ENCODE data around the gene FTSJ3.
"Not testable (repeated sequence)": the region's sequence is repeated elsewhere in the genome, so short reads cannot be mapped to it uniquely, and the experiment has no call there.

FTSJ3 gene

GRCh38 chr17:63827801-63828221 lies 348 bp upstream of the FTSJ3 start:
- FAIRE-seq = no peak

GRCh38 chr17:63826468-63827001 lies 928 bp downstream of the FTSJ3 start:
- FAIRE-seq = no peak

- FAIRE-seq = no peak
Observed at GRCh38 chr17:63824362-63824761, 3.1 kb downstream of the FTSJ3 start.

DNA sequence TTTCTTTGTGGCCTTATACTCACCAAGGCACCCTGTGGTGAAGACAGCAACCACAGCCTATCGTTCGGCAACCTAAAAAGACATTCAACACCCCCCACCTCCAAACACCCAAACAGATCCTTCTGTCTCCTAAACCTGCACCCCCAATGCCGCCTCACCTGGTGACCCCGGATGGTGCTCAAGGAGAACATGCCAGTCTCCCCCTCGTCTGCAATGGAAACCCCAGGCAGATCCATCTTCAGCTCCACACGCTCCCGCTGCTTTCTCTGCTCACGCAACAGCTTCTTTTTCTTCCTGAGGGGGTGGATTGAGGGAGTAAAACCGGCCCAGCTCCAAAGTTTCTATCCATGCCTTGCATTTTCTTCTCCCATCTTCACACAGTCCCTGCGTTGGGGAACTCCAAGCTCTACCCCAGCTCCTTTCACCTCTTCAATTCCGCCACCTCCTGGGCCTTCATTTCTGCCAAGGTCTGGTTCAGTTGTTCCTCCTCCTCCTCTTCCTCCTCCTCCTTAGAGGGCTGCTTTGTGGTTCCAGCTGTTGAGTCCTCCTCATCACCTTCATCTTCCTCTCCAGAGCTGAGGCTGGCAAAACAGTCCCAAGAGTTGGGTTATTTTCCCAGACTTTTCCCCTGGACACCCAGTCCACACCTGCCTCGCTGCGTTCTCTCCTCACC lies 3.7 kb downstream of the FTSJ3 start:
- no peak for FAIRE-seq

GRCh38 chr17:63822537-63822936 lies 4.9 kb downstream of the FTSJ3 start:
- FAIRE-seq = no peak

DNA sequence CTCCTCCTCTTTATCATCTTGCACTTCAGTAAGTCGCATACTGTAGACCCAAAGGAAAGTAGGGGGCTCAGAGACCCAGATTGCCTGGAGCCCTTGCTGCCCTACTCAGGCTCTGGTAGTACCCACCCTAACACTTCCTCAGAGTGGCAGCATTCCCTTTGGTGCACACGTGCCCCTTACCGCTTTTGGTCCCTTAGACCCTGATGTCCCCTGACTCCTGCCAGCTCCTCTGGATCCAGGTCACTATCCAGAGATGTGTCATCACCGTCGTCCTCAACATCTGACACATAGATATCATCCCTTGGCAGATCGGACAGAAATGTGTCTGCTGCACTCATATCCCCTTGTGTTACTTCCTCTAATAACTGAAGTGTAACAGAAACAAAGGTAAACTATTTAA lies 5.7 kb downstream of the FTSJ3 start:
- FAIRE-seq = no peak

DNA sequence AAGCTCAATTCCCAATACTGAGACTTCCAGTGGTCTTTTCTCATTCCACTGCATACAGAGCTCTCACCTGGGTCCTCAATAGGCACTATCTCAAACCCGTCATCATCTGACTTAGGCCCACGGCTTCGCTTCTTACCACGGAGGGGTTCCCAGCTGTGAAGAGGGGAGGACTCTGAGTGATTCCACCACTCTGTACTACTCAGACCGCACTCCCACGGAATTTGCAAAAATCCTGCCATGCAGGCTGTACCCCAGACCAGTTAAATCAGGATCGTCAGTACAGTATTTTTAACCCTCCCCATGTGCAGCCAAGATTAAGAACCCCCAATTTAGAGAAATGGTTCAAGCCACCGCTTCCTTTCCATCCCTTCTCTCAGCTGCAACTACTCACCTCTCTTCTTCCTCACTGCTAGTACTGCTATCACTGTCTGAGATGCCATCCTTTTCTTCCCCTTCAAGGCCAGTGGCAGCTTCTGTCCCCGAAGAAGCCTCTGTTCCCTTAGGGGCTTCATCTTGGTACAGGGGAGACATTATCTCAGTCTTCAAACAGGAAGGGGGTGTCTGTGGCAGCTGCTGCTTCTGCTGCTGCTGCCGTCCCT lies 6.4 kb downstream of the FTSJ3 start:
- FAIRE-seq = no peak

- FAIRE-seq = no peak
Observed at GRCh38 chr17:63819585-63820537, 7.6 kb downstream of the FTSJ3 start.

GRCh38 chr17:63819131-63819530 lies 8.3 kb downstream of the FTSJ3 start:
- FAIRE-seq = no peak

- FAIRE-seq = no peak
Observed at GRCh38 chr17:63817736-63818385, 9.6 kb downstream of the FTSJ3 start.

DNA sequence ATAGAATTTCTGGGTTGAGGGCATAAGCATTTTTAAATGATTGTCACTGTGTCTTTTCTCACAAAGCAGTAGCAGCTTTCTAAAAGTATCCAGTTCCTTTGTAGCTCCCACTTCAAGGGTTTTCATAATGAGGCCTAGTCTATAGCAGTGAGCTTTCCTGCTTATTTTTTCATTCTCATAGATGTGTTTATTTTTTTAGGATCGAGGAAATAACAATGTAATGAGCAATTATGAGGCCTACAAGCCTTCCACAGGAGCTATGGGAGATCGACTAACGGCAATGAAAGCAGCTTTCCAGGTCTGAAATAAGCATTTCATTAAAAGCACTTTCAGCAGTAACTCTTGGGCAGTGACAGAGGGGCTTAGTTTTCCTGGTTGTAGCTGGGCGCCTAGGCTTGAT lies 10.8 kb downstream of the FTSJ3 start:
- FAIRE-seq = no peak

DNA sequence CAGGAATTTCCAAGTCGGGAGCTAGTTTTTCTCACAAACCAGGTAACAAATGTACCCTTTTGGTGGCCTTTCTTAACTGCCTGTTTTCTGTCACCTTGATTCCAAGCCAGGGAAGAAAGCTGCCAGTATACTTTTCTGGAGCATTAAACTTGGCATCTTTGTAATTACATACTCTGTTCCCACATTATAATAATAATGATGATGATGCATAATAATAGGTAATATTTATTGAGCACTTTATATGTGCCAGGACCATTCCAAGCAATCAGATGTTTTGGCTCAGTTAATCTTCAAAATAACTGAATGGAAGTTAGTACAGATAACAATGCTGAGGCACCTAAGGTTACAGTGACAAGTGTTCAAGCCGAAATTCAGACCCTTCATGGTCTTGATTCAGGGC lies 11.3 kb downstream of the FTSJ3 start:
- FAIRE-seq = no peak

DNA sequence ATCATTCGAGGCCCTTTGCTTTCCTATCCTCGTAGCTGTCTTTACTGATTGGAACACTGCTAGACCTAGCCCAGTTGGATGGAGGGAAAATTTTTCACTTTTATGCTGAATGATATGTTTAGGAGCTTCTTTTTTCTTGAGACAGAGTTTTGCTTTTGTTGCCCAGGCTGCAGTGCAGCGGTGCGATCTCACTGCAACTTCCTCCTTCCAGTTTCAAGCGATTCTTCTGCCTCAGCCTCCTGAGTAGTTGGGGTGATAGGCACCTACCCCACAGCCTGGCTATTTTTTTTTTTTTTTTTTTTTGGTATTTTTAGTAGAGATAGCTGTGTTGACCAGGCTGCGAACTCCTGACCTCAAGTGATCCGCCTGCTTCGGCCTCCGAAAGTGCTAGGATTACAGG lies 17.5 kb downstream of the FTSJ3 start:
- no peak for FAIRE-seq

- no peak for FAIRE-seq
Observed at GRCh38 chr17:63805591-63805990, 21.9 kb downstream of the FTSJ3 start.

DNA sequence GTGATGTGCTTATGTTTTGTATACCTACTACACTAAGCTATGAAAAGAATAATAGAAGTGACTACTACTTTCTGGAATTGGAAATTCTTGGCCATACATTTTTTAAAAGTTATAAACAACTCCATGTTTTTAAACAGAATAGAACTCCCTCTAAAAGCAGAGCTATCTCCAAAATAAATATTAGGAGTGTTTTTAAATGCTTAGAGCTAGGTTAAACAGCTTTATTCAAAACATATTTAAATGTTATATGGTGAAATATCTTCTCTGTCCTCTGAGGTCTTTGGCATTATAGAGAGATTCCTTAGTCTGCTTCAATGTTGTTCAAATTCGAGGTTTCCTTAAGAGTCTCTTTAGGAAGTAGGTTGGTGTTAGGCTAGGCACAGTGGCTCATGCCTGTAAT lies 23.1 kb downstream of the FTSJ3 start:
- no peak for FAIRE-seq

- no peak for FAIRE-seq
Observed at GRCh38 chr17:63800783-63801182, 26.7 kb downstream of the FTSJ3 start.

DNA sequence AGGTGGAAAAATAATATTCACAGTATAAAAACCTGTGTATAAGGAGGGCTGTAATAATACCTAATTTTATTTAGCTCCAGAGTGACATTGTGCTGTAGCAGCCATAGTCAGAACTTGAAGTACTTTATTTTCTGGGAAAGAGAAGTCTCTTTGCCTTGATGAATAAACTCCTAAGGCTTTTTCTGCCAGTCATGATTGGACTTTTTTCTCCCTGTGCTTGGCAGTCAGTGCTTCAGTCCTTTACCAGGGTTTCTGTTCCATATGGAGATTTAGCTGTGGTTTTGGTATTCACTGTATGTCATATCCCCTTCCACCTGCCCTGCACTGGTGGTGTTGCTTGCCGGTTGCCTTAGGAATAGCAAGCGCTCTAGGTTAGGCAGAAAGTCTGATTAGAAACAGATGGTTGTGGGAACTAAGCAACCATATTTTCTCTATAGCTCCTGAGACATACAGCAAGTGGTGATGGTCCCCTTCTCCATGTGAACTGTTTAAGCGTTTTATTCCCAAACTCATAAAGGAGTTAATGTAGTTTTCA lies 28.8 kb downstream of the FTSJ3 start:
- no peak for FAIRE-seq

DNA sequence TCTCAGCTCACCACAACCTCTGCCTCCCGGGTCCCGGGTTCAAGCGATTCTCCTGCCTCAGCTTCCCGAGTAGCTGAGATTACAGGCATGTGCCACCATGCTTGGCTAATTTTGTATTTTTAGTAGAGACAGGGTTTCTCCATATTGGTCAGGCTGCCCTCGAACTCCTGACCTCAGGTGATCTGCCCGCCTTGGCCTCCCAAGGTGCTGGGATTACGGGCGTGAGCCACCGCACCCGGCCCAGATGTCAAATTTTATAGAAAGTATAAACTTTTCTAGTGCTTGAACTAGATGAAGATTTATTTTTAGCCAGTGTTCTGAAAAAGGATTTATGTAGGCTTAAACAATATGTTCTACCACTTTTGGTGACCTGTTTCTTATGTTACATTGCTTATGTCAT lies 31.1 kb downstream of the FTSJ3 start:
- not testable (repeated sequence) for FAIRE-seq

DNA sequence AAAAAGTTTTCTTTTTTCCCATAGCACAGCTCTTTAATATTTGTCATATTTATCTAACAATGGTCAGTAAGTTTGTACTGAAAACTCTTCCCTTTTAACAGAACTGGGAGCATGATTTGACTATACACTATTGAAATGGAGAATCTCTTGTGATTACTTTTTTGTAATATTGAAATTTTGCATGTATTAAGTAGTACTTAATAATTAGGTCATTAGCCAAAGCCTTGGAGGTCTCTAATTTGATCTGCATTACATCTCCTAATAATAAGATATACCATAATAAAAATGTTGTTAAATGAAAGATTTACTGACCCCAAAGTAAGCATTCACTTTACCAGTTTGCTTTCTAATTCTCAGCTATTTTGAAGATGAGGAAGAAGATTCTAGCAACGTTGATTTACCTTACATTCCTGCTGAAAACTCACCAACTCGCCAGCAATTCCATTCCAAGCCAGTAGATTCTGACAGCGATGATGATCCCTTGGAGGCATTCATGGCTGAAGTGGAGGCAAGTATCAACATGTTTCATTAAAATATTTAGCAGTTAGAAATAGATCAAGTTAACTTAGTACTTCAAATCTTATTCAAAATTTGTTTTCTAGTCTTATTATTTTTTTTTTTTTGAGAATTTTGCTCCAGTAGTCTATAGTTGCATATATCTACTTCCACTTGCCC lies 35.3 kb downstream of the FTSJ3 start:
- no peak for FAIRE-seq

DNA sequence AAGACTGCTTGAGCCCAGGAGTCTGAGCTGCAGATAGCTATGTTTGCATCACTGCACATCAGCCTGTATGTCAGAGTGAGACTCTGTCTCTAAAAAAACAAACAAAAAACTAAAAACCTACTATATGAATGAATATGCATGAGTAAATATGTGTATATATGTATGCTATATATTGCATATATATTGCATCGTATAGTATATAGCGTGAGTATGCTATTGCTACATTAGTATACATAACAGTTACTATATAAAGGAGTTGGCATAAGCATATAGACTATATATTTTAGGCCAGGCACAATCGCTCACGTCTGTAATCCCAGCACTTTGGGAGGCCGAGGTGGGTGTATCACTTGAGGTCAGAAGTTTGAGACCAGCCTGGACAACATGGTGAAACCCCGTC lies 37.4 kb downstream of the FTSJ3 start:
- FAIRE-seq = no peak

DNA sequence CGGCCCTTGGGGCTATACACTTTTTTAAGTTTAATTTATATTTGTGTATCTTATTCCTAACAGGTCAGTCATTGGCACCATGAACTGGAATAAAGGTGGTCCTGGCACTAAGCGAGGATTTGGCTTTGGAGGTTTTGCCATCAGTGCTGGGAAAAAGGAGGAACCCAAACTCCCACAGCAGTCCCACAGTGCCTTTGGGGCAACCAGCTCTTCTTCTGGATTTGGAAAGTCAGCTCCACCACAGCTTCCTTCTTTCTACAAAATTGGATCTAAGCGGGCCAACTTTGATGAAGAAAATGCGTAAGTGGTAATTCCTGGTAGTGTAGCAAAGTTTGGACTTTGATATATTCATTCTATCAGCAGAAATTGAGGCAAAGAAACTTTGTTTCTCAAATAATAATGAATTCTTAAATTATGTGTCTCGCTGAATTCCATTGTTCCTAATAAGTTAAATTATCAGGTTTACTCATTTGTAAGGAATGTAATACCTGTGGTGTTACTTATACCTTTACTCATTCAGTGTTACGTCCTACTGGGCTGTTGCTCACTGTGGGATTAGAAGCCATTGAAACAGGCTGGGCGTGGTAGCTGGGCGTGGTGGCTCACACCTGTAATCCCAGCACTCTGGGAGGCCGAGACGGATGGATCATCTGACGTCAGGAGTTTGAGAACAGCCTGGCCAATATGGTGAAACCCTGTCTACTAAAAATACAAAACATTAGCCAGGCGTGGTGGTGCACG lies 40.3 kb downstream of the FTSJ3 start:
- no peak for FAIRE-seq

Measured in G401.6 (cell line).